HepG2 (cell line): ENCODE data around the gene MLX. TPM values are rescaled to one million over a fixed set of nuclear protein-coding genes. Genes with fewer than 3 reads are reported as not detected.

Source experiments
- CCDC6 ChIP-seq: sonication (generic); formaldehyde crosslinking; IDR thresholded peaks from 2 replicates; pipeline ENCODE4 v1.8.1; 2022; ENCODE audit warnings: mild to moderate bottlenecking, missing genetic modification reagents, moderate library complexity
- GPN1 ChIP-seq: sonication (generic); formaldehyde crosslinking; IDR thresholded peaks from 2 replicates; pipeline ENCODE4 v1.5.1; 2020; ENCODE audit warnings: missing genetic modification reagents, borderline replicate concordance
- HMG20A ChIP-seq: IDR thresholded peaks from 2 replicates; pipeline ENCODE4 v1.6.1; 2016; ENCODE audit warnings: borderline replicate concordance
- NFIB ChIP-seq: sonication (generic); formaldehyde crosslinking; IDR thresholded peaks from 2 replicates; pipeline ENCODE4 v1.9.0; 2021; ENCODE audit warnings: missing genetic modification reagents, mild to moderate bottlenecking, borderline replicate concordance
- RAD51 ChIP-seq: fragments of 450-650 bp; IDR thresholded peaks from 2 replicates; pipeline ENCODE4 v1.6.1; 2016; ENCODE audit warnings: borderline replicate concordance
- ZNF235 ChIP-seq: sonication (generic); formaldehyde crosslinking; IDR thresholded peaks from 2 replicates; pipeline ENCODE4 v1.8.1; 2023; ENCODE audit warnings: mild to moderate bottlenecking, missing genetic modification reagents, borderline replicate concordance
- ZNF550 ChIP-seq: sonication (generic); formaldehyde crosslinking; IDR thresholded peaks from 2 replicates; pipeline ENCODE4 v1.4.0; 2020; ENCODE audit warnings: mild to moderate bottlenecking, missing genetic modification reagents, borderline replicate concordance
- ZNF607 ChIP-seq: sonication (generic); formaldehyde crosslinking; IDR thresholded peaks from 2 replicates; pipeline ENCODE4 v1.5.1; 2020; ENCODE audit warnings: missing genetic modification reagents, mild to moderate bottlenecking, borderline replicate concordance
- ZSCAN25 ChIP-seq: sonication (generic); formaldehyde crosslinking; IDR thresholded peaks from 2 replicates; pipeline ENCODE4 v1.8.0; 2022; ENCODE audit warnings: mild to moderate bottlenecking, missing genetic modification reagents
- polyA plus RNA-seq, 8 experiments: library from polyadenylated mRNA; depleted of rRNA in 3 of 8; stranded (reverse) in 7 of 8; unstranded in 1 of 8; fragments of >200 nt; fragmentation: Illumina TruSeq in 4 of 8; extraction: Trizol in 4 of 8; gene quantifications; 2 replicates each; pipeline versions ENCODE4 v1.2.1 to v1.2.3, GENCODE V29; 2011 to 2016; ENCODE audit warnings: low read depth in 4 of 8, missing spikeins in 1 of 8, mixed read lengths in 1 of 8; ENCODE audit not compliant: insufficient read depth in 1 of 8
- total RNA-seq, 5 experiments: library from RNA; depleted of rRNA; stranded (reverse); fragments of >200 nt; fragmentation: Illumina TruSeq; extraction: Trizol; gene quantifications; 2 replicates each; pipeline ENCODE4 v1.2.3, GENCODE V29; 2016; ENCODE audit warnings: low read depth in 1 of 5
- TF ChIP-seq, protein P1 (sequence below): sonication (generic); formaldehyde crosslinking; IDR thresholded peaks from 2 replicates; pipeline ENCODE4 v1.5.0; 2020; ENCODE audit warnings: mild to moderate bottlenecking, missing genetic modification reagents, borderline replicate concordance
- TF ChIP-seq, protein P2 (sequence below): sonication (generic); formaldehyde crosslinking; IDR thresholded peaks from 2 replicates; pipeline ENCODE4 v1.4.0; 2020; ENCODE audit warnings: missing genetic modification reagents, low read depth, mild to moderate bottlenecking, borderline replicate concordance
- TF ChIP-seq, protein P3 (sequence below): sonication (generic); formaldehyde crosslinking; IDR thresholded peaks from 2 replicates; pipeline ENCODE4 v1.4.0; 2020; ENCODE audit warnings: mild to moderate bottlenecking, missing genetic modification reagents
- TF ChIP-seq, protein P4 (sequence below): sonication (generic); formaldehyde crosslinking; IDR thresholded peaks from 2 replicates; pipeline ENCODE4 v1.4.0; 2020; ENCODE audit warnings: missing genetic modification reagents
- TF ChIP-seq, protein P5 (sequence below): sonication (generic); formaldehyde crosslinking; conservative IDR thresholded peaks from 2 replicates; pipeline ENCODE4 v1.4.0; 2020; ENCODE audit warnings: missing genetic modification reagents
- TF ChIP-seq, protein P6 (sequence below): sonication (generic); formaldehyde crosslinking; IDR thresholded peaks from 2 replicates; pipeline ENCODE4 v1.4.0; 2020; ENCODE audit warnings: mild to moderate bottlenecking, missing genetic modification reagents

The MLX gene
- total and polyA plus RNA-seq, 2 of the 13 experiments (the other 11 are each of a cell fraction or from before 2014, with no cell fraction given) = 38.9 to 74.4 TPM

DNA sequence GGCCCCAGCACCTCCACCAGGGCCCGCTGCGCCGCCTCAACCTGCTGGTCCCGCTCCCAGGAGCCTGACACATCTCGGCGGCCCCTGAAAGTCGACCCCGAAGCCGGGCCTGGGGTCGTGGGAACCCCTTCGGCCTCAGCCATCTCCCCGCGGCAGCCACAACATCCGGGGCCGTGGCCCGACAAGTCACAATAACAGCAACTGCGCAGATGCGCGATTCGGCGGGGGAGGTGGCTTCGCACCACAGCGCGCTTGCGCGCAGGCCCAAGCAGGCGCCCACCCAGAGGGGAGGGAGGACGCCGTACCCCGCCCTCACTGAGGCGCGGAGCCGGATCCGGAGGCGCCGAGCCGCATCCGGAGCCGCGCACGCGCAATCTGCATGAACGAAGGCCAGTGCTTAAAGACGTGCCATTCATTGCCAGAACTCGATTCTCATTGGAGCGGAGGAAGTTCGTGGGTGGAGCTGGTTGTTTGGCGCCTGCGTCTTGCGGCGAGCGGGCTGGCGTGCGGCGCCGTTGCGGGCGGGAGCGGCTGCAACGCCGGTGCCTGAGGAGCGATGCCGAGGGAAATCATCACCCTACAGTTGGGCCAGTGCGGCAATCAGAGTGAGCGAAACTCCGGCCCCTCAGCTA, 42.4 kb downstream of the MLX start, which contains the start of the genes RETREG3 and TUBG1 (continued):
- TF ChIP-seq CCDC6 = no peak; the same call in 1 of the 2 replicates
- TF ChIP-seq ZNF235 (CRISPR knock-in tag) = 0 out of 2 replicates have a peak, but pooled peaks have one; percentile 53
- TF ChIP-seq, protein P1, sequence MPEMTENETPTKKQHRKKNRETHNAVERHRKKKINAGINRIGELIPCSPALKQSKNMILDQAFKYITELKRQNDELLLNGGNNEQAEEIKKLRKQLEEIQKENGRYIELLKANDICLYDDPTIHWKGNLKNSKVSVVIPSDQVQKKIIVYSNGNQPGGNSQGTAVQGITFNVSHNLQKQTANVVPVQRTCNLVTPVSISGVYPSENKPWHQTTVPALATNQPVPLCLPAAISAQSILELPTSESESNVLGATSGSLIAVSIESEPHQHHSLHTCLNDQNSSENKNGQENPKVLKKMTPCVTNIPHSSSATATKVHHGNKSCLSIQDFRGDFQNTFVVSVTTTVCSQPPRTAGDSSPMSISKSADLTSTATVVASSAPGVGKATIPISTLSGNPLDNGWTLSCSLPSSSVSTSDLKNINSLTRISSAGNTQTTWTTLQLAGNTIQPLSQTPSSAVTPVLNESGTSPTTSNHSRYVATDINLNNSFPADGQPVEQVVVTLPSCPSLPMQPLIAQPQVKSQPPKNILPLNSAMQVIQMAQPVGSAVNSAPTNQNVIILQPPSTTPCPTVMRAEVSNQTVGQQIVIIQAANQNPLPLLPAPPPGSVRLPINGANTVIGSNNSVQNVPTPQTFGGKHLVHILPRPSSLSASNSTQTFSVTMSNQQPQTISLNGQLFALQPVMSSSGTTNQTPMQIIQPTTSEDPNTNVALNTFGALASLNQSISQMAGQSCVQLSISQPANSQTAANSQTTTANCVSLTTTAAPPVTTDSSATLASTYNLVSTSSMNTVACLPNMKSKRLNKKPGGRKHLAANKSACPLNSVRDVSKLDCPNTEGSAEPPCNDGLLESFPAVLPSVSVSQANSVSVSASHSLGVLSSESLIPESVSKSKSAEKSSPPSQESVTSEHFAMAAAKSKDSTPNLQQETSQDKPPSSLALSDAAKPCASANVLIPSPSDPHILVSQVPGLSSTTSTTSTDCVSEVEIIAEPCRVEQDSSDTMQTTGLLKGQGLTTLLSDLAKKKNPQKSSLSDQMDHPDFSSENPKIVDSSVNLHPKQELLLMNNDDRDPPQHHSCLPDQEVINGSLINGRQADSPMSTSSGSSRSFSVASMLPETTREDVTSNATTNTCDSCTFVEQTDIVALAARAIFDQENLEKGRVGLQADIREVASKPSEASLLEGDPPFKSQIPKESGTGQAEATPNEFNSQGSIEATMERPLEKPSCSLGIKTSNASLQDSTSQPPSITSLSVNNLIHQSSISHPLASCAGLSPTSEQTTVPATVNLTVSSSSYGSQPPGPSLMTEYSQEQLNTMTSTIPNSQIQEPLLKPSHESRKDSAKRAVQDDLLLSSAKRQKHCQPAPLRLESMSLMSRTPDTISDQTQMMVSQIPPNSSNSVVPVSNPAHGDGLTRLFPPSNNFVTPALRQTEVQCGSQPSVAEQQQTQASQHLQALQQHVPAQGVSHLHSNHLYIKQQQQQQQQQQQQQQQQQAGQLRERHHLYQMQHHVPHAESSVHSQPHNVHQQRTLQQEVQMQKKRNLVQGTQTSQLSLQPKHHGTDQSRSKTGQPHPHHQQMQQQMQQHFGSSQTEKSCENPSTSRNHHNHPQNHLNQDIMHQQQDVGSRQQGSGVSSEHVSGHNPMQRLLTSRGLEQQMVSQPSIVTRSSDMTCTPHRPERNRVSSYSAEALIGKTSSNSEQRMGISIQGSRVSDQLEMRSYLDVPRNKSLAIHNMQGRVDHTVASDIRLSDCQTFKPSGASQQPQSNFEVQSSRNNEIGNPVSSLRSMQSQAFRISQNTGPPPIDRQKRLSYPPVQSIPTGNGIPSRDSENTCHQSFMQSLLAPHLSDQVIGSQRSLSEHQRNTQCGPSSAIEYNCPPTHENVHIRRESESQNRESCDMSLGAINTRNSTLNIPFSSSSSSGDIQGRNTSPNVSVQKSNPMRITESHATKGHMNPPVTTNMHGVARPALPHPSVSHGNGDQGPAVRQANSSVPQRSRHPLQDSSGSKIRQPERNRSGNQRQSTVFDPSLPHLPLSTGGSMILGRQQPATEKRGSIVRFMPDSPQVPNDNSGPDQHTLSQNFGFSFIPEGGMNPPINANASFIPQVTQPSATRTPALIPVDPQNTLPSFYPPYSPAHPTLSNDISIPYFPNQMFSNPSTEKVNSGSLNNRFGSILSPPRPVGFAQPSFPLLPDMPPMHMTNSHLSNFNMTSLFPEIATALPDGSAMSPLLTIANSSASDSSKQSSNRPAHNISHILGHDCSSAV = no peak
- TF ChIP-seq, protein P2, sequence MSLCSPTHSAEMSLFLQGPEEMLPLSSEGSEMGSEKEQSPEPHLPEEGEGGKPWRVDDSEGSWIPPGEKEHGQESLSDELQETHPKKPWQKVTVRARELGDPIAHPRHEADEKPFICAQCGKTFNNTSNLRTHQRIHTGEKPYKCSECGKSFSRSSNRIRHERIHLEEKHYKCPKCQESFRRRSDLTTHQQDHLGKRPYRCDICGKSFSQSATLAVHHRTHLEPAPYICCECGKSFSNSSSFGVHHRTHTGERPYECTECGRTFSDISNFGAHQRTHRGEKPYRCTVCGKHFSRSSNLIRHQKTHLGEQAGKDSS (CRISPR knock-in tag) = no peak; the same call in 1 of the 2 replicates
- TF ChIP-seq GPN1 = no peak
- TF ChIP-seq, protein P3, sequence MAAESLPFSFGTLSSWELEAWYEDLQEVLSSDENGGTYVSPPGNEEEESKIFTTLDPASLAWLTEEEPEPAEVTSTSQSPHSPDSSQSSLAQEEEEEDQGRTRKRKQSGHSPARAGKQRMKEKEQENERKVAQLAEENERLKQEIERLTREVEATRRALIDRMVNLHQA (CRISPR knock-in tag) = no peak
- TF ChIP-seq, protein P4, sequence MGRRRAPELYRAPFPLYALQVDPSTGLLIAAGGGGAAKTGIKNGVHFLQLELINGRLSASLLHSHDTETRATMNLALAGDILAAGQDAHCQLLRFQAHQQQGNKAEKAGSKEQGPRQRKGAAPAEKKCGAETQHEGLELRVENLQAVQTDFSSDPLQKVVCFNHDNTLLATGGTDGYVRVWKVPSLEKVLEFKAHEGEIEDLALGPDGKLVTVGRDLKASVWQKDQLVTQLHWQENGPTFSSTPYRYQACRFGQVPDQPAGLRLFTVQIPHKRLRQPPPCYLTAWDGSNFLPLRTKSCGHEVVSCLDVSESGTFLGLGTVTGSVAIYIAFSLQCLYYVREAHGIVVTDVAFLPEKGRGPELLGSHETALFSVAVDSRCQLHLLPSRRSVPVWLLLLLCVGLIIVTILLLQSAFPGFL (CRISPR knock-in tag) = no peak; the same call in 1 of the 2 replicates
- TF ChIP-seq NFIB (CRISPR knock-in tag) = no peak
- TF ChIP-seq HMG20A (CRISPR knock-in tag) = no peak
- TF ChIP-seq ZSCAN25 (CRISPR knock-in tag) = peak; percentile 71
- TF ChIP-seq RAD51 = no peak
- TF ChIP-seq, protein P5, sequence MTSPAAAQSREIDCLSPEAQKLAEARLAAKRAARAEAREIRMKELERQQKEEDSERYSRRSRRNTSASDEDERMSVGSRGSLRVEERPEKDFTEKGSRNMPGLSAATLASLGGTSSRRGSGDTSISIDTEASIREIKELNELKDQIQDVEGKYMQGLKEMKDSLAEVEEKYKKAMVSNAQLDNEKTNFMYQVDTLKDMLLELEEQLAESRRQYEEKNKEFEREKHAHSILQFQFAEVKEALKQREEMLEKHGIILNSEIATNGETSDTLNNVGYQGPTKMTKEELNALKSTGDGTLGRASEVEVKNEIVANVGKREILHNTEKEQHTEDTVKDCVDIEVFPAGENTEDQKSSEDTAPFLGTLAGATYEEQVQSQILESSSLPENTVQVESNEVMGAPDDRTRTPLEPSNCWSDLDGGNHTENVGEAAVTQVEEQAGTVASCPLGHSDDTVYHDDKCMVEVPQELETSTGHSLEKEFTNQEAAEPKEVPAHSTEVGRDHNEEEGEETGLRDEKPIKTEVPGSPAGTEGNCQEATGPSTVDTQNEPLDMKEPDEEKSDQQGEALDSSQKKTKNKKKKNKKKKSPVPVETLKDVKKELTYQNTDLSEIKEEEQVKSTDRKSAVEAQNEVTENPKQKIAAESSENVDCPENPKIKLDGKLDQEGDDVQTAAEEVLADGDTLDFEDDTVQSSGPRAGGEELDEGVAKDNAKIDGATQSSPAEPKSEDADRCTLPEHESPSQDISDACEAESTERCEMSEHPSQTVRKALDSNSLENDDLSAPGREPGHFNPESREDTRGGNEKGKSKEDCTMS (CRISPR knock-in tag) = no peak
- no peak for TF ChIP-seq ZNF550 (CRISPR knock-in tag)
- TF ChIP-seq ZNF607 (CRISPR knock-in tag) = peak; percentile 93
- TF ChIP-seq, protein P6, sequence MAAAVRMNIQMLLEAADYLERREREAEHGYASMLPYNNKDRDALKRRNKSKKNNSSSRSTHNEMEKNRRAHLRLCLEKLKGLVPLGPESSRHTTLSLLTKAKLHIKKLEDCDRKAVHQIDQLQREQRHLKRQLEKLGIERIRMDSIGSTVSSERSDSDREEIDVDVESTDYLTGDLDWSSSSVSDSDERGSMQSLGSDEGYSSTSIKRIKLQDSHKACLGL = peak; percentile 88
